Activated B cell treated with CpG ODN at 0.5 μM for 24 hours (primary cell): ENCODE measurements around the gene ERGIC3. TPM values are rescaled to one million over a fixed set of nuclear protein-coding genes. Genes with fewer than 3 reads are reported as not detected.

Source experiments
- ATAC-seq: fragments of 200-7000 bp; cut with Tn5 transposase; one replicate; pipeline ENCODE4 v1.10.0; 2021; ENCODE audit warnings: low read depth, mild to moderate bottlenecking, moderate library complexity
- CTCF ChIA-PET: fragments of 350-600 bp; sonication (Branson Sonifier 250); formaldehyde crosslinking; loops from one replicate; lab custom pipeline; 2021; ENCODE audit warnings: antibody characterized with exemption; lab: Charles Lee
- POLR2A ChIA-PET: fragments of 350-600 bp; sonication (Branson Sonifier 250); formaldehyde crosslinking; loops from one replicate; lab custom pipeline; 2021; ENCODE audit warnings: antibody characterized with exemption; lab: Charles Lee
- DNase-seq: peaks from one replicate; pipeline ENCODE4 v3.0.0; 2022
- H3K27ac Mint-ChIP-seq: one replicate; pipeline ENCODE4 v1.8.0; 2020; ENCODE audit warnings: mixed read lengths
- H3K27me3 Mint-ChIP-seq: one replicate; pipeline ENCODE4 v1.8.0; 2021; ENCODE audit warnings: mixed read lengths
- H3K36me3 Mint-ChIP-seq: one replicate; pipeline ENCODE4 v1.8.0; 2021; ENCODE audit warnings: low read depth, mixed read lengths
- H3K4me1 Mint-ChIP-seq: one replicate; pipeline ENCODE4 v1.8.0; 2021; ENCODE audit warnings: mixed read lengths
- H3K4me3 Mint-ChIP-seq: one replicate; pipeline ENCODE4 v1.8.0; 2020; ENCODE audit warnings: mild to moderate bottlenecking, mixed read lengths
- H3K9me3 Mint-ChIP-seq: one replicate; pipeline ENCODE4 v1.8.0; 2020; ENCODE audit warnings: mixed read lengths
- intact Hi-C: fragments of 100-400 bp; cut with micrococcal nuclease; formaldehyde crosslinking; loops from one replicate; pipeline ENCODE4 v1.15.1; 2024
- total RNA-seq: library from RNA; stranded (reverse); gene quantifications from 2 replicates; pipeline ENCODE4 v1.2.3, GENCODE V29; 2022
- TF ChIP-seq, protein P1 (sequence below): fragments of 200-600 bp; IDR thresholded peaks from one replicate; pipeline ENCODE4 v1.8.0; 2022; ENCODE audit warnings: antibody characterized with exemption, mild to moderate bottlenecking

The ERGIC3 gene
- total RNA-seq, 1 donor from 2014 or later: 183 TPM

DNA sequence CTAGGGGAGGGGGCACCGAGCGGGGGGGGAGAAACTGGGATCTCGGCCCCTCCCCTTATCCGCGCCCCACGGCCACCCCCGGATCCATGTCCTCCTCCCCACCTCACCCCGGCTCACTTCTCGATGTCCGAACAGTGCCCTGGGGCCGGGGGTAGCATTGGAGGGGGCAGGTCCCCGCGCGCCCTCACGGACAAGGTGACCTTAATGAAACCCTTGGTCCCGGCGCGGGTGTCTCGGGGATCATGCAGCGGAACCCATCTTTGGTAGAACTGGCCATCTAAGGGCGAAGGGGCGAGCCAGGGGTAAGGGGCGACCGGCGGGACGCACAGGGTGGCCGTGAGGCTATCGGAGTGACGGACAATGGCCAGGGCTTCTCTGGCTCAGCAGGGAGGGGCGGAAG, 60.1 kb downstream of the ERGIC3 start:
- intact Hi-C loops: loop anchor here (1.0 to 5.0 kb wide), 4 partner anchors 14 to 140 kb away; partner anchors contain the start of genes CPNE1, NFS1, RBM12 and ROMO1
- H3K9me3 Mint-ChIP-seq: no peaks in the 10 kb centered on the region
- peak overlapping the region; percentile 38 for H3K4me3 Mint-ChIP-seq
- no peak overlapping the region for H3K27ac Mint-ChIP-seq
- DNase-seq: no peak
- ChIA-PET CTCF (interaction anchor here (0.9 to 1.4 kb wide), 7 partner anchors 10 to 282 kb away, joined by 3 to 9 read pairs (median 4); partner anchors contain the start of gene SPAG4), POLR2A (interaction anchor here (0.5 to 2.0 kb wide), 6 partner anchors 14 to 265 kb away, joined by 3 to 10 read pairs (median 5); partner anchors contain the start of genes CPNE1, ERGIC3, NFS1 and RBM12)
- H3K4me1 Mint-ChIP-seq: peaks cover 13% of the 10 kb centered on the region
- no peak for ATAC-seq
- TF ChIP-seq, protein P1, sequence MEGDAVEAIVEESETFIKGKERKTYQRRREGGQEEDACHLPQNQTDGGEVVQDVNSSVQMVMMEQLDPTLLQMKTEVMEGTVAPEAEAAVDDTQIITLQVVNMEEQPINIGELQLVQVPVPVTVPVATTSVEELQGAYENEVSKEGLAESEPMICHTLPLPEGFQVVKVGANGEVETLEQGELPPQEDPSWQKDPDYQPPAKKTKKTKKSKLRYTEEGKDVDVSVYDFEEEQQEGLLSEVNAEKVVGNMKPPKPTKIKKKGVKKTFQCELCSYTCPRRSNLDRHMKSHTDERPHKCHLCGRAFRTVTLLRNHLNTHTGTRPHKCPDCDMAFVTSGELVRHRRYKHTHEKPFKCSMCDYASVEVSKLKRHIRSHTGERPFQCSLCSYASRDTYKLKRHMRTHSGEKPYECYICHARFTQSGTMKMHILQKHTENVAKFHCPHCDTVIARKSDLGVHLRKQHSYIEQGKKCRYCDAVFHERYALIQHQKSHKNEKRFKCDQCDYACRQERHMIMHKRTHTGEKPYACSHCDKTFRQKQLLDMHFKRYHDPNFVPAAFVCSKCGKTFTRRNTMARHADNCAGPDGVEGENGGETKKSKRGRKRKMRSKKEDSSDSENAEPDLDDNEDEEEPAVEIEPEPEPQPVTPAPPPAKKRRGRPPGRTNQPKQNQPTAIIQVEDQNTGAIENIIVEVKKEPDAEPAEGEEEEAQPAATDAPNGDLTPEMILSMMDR: no peak
- peaks cover 29% of the 10 kb centered on the region for H3K27me3 Mint-ChIP-seq
- H3K36me3 Mint-ChIP-seq: no peaks in the 10 kb centered on the region

DNA sequence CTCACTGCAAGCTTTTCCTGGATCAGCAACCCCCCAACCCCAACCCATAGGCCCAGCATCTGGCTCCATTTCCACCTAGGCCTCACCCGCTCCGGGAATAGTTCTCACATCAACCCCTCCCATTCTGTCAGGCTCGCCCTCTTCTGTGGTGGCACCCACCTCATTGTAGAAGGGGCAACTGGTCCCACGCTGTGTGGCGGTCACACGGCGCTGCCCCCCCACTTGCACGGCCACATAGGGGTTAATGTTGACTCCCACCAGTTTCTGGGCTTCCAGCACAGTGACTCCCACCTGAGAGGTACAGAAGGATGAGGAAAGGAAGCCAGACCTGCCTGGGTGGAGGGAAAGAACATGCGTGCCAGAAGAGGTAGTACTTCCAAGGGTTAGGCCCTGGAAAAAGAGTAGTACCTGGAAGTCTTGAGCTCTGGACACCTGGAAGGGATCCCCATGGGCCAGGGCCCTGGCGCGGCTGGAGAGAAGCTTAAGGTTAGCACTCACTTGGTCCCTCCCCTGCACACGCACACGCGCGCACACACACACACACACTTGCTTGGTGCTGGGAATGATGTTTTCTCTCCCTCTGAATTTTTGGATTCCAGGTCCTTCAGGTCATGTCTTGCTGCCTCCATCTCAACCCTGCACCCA, 61.1 kb downstream of the ERGIC3 start:
- TF ChIP-seq, protein P1: no peak
- POLR2A ChIA-PET: no interaction called here
- H3K4me1 Mint-ChIP-seq: peaks cover 13% of the 10 kb centered on the region

DNA sequence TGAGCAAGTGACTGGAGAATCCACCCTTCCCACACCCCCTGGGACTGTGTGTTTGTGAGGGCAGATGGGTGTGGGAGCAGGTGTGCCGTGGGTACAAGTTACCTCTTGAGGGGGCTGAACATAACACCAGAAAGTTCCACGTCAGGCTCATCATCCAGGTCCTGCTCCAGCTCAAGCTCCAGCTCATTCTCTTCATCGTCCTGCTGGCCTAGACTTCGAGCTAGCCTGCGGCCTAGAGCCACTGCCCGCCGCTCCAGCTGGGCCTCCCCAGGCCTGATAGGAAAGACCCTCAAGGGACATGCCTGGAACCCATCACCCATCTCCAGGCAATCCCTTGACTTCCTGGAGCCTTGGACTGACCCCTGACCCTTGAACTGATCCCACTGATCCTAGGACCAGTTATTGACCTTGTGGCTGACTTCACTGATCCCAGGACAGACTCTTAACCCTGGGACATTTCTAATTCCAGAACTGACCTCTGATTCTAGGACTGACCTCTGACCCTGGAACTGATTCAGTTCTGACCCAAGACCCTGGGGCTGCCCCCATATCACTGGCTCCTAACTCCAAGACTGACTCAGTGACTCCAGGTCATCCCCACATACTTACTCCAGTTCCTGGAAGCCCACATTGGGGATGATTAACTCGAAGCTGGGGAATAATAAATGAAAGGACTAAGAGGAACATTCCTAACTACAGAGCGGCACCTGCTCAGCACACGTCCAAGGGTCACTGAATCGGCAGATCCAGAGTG, 62.0 kb downstream of the ERGIC3 start:
- Mint-ChIP-seq H3K9me3 (no peaks in the 10 kb centered on the region), H3K4me1 (peaks cover 13% of the 10 kb centered on the region), H3K27me3 (peaks cover 25% of the 10 kb centered on the region), H3K36me3 (no peaks in the 10 kb centered on the region), H3K4me3 (no peak overlapping the region), H3K27ac (no peak overlapping the region)
- TF ChIP-seq, protein P1: no peak
- intact Hi-C loops: loop anchor here (5.0 kb wide), 2 partner anchors 58 to 142 kb away; partner anchors contain the start of genes CPNE1 and RBM12
- no peak for DNase-seq
- no peak for ATAC-seq
- POLR2A ChIA-PET: interaction anchor here (0.5 kb wide), 1 partner anchor 91 kb away, joined by 3 read pairs; no protein-coding TSS in a partner anchor
- CTCF ChIA-PET: interaction anchor here (1.0 to 2.1 kb wide), 3 partner anchors 60 to 143 kb away, joined by 3 to 4 read pairs (median 4); partner anchors contain the start of genes CPNE1 and RBM12

More for the DNA sequence above, 61.1 kb downstream of the ERGIC3 start:
- intact Hi-C loops: loop anchor here (5.0 kb wide), 2 partner anchors 59 to 141 kb away; partner anchors contain the start of genes CPNE1 and RBM12
- H3K27me3 Mint-ChIP-seq: peaks cover 25% of the 10 kb centered on the region
- no peak overlapping the region for H3K27ac Mint-ChIP-seq
- H3K36me3 Mint-ChIP-seq: no peaks in the 10 kb centered on the region
- no peaks in the 10 kb centered on the region for H3K9me3 Mint-ChIP-seq
- peak overlapping the region; percentile 33 for H3K4me3 Mint-ChIP-seq
- DNase-seq: no peak
- CTCF ChIA-PET: interaction anchor here (1.0 kb wide), 1 partner anchor 139 kb away, joined by 4 read pairs; no protein-coding TSS in a partner anchor
- ATAC-seq: no peak

DNA sequence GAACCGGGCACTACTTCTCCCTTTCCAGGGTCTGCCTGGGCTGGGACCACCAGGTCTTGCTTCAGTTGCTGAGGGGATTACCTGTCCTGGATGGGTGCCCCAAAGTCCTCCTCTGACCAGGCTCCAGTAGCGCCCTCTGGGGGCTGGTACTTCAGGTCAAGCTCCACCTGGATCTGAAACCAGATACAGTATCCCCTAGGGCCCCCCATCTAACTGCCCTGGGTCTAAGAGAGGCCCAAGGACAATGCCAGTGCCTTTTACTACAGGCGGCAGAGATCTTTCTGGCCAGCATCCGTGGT, 62.5 kb downstream of the ERGIC3 start:
- peaks cover 22% of the 10 kb centered on the region for H3K27me3 Mint-ChIP-seq
- CTCF ChIA-PET: interaction anchor here (1.3 to 2.1 kb wide), 2 partner anchors 60 to 143 kb away, joined by 3 to 4 read pairs; partner anchors contain the start of genes CPNE1 and RBM12
- TF ChIP-seq, protein P1: no peak
- H3K36me3 Mint-ChIP-seq: no peaks in the 10 kb centered on the region
- POLR2A ChIA-PET: no interaction called here
- no peaks in the 10 kb centered on the region for H3K9me3 Mint-ChIP-seq
- H3K27ac Mint-ChIP-seq: no peak overlapping the region
- ATAC-seq (no peak), DNase-seq (no peak)
- H3K4me3 Mint-ChIP-seq: no peak overlapping the region
- H3K4me1 Mint-ChIP-seq: peaks cover 13% of the 10 kb centered on the region
- intact Hi-C loops: loop anchor here (5.0 kb wide), 2 partner anchors 58 to 142 kb away; partner anchors contain the start of genes CPNE1 and RBM12
